ENCODE data around the gene RDH16. TPM values are rescaled to one million over a fixed set of nuclear protein-coding genes. Genes with fewer than 3 reads are reported as not detected.

The RDH16 gene
- total and polyA plus RNA-seq, 2 donors (not counting 1 experiment from before 2014, with no cell fraction given): 1.1 to 1.5 TPM

GRCh38 chr12:56932146-56932545, 25.3 kb downstream of the RDH16 start:
- no peak for ATAC-seq (ENCODE audit: low read depth)
- Histone ChIP-seq H3K27me3 (replicated peaks in 1 of 4; ENCODE audit: control extremely low read depth in 1 of 4, control insufficient read depth in 3 of 4, insufficient read depth in 4 of 4, low read length in 3 of 4) (peaks cover 0 to 14% (median 0%) of the 10 kb centered on the region in 4 experiments), H3K4me2 (replicated peaks; ENCODE audit: low read depth, low read length, poor library complexity, severe bottlenecking) (no peak overlapping the region), H4K20me1 (ENCODE audit: control insufficient read depth, insufficient read depth, low read length, poor library complexity, severe bottlenecking) (no peaks in the 10 kb centered on the region), H3K9ac (ENCODE audit: low read length) (no peak overlapping the region), H2AFZ (ENCODE audit: insufficient read depth, low read depth, low read length, poor library complexity, severe bottlenecking) (peak overlapping the region; percentile 74), H3K79me2 (ENCODE audit: control insufficient read depth, insufficient read depth, low read length) (no peaks in the 10 kb centered on the region), H3K27ac (ENCODE audit: low read length in 2 of 2) (no peak overlapping the region), H3K9me3 (ENCODE audit: control extremely low read depth in 1 of 3, control insufficient read depth in 2 of 3, insufficient read depth in 1 of 3, low read length in 2 of 3) (no peaks in the 10 kb centered on the region), H3K4me3 (ENCODE audit: control extremely low read depth in 1 of 5, extremely low read depth in 1 of 5, insufficient read depth in 1 of 5, low read depth in 2 of 5, low read length in 4 of 5) (no peak overlapping the region), H3K4me1 (ENCODE audit: control insufficient read depth in 2 of 2, insufficient read depth in 2 of 2, low read length in 2 of 2) (peaks cover 4 to 7% of the 10 kb centered on the region in 2 donors), H3K36me3 (replicated peaks in 1 of 2; ENCODE audit: control extremely low read depth in 1 of 2, control insufficient read depth in 1 of 2, extremely low read depth in 1 of 2, insufficient read depth in 2 of 2, low read length in 1 of 2) (no peaks in the 10 kb centered on the region)
- CTCF ChIA-PET: no interaction called here
- no peak overlapping the region for H3K27ac Mint-ChIP-seq
- peaks cover 10% of the 10 kb centered on the region for H3K27me3 Mint-ChIP-seq
- WGBS (ENCODE audit: insufficient coverage): 50% methylated on average over 2 of the region's 5 CpGs
- POLR2A ChIA-PET: no interaction called here
- no peak for TF ChIP-seq EZH2 (IDR thresholded peaks at IDR 0.05; ENCODE audit: borderline replicate concordance, insufficient read depth, low read depth, low read length, poor library complexity, severe bottlenecking)
- no peak for TF ChIP-seq CTCF (IDR thresholded peaks at IDR 0.05)
- H3K9me3 Mint-ChIP-seq (ENCODE audit: insufficient read depth): no peaks in the 10 kb centered on the region
- no peak overlapping the region for H3K4me3 Mint-ChIP-seq
- peaks cover 5% of the 10 kb centered on the region for H3K4me1 Mint-ChIP-seq
- no peak for DNase-seq
- intact Hi-C loops (cut with micrococcal nuclease): no loop called here

DNA sequence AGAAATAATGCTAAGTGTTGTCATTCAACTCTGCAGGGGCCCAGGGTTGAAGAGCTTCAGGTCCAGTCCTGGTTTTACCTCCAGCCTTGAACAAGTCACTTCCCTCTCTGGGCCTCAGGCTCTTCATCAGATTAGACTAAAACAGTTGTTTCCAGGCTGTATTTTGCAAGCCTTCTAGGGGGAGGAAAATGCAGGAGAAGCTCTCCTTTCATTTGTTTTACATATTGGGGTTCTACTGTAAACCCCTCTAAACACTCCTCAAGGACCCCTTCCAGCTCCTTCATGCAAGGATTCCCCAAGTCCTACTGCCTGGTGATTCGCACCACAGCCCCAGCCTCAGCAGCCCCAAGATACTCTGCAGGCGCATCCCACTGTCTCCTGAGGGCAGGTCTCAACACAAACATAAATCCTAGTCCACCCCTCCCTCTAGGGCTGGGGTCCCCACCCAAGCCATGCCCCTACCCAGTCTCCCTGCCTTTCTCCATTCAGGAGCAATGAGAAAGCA, 25.9 kb downstream of the RDH16 start:
- Histone ChIP-seq H3K4me3 (ENCODE audit: control extremely low read depth in 1 of 5, extremely low read depth in 1 of 5, insufficient read depth in 1 of 5, low read depth in 2 of 5, low read length in 4 of 5) (no peak overlapping the region), H3K9ac (ENCODE audit: low read length) (no peak overlapping the region), H2AFZ (ENCODE audit: insufficient read depth, low read depth, low read length, poor library complexity, severe bottlenecking) (peak overlapping the region; percentile 74), H3K27me3 (replicated peaks in 1 of 4; ENCODE audit: control extremely low read depth in 1 of 4, control insufficient read depth in 3 of 4, insufficient read depth in 4 of 4, low read length in 3 of 4) (peaks cover 0 to 12% (median 0%) of the 10 kb centered on the region in 4 experiments), H3K4me2 (replicated peaks; ENCODE audit: low read depth, low read length, poor library complexity, severe bottlenecking) (no peak overlapping the region), H3K9me3 (ENCODE audit: control extremely low read depth in 1 of 3, control insufficient read depth in 2 of 3, insufficient read depth in 1 of 3, low read length in 2 of 3) (no peaks in the 10 kb centered on the region), H3K27ac (ENCODE audit: low read length in 2 of 2) (no peak overlapping the region), H3K36me3 (replicated peaks in 1 of 2; ENCODE audit: control extremely low read depth in 1 of 2, control insufficient read depth in 1 of 2, extremely low read depth in 1 of 2, insufficient read depth in 2 of 2, low read length in 1 of 2) (no peaks in the 10 kb centered on the region), H3K4me1 (ENCODE audit: control insufficient read depth in 2 of 2, insufficient read depth in 2 of 2, low read length in 2 of 2) (peaks cover 4 to 7% of the 10 kb centered on the region in 2 donors), H4K20me1 (ENCODE audit: control insufficient read depth, insufficient read depth, low read length, poor library complexity, severe bottlenecking) (no peaks in the 10 kb centered on the region), H3K79me2 (ENCODE audit: control insufficient read depth, insufficient read depth, low read length) (no peaks in the 10 kb centered on the region)
- intact Hi-C loops (cut with micrococcal nuclease): no loop called here
- Mint-ChIP-seq H3K4me1 (peaks cover 5% of the 10 kb centered on the region), H3K27me3 (peaks cover 16% of the 10 kb centered on the region), H3K4me3 (no peak overlapping the region), H3K27ac (no peak overlapping the region), H3K9me3 (ENCODE audit: insufficient read depth) (no peaks in the 10 kb centered on the region)
- ChIA-PET CTCF (no interaction called here), POLR2A (no interaction called here)
- WGBS (ENCODE audit: insufficient coverage): 82% methylated on average over 2 of the region's 2 CpGs
- TF ChIP-seq CTCF (IDR thresholded peaks at IDR 0.05) (no peak), EZH2 (IDR thresholded peaks at IDR 0.05; ENCODE audit: borderline replicate concordance, insufficient read depth, low read depth, low read length, poor library complexity, severe bottlenecking) (no peak)
- ATAC-seq (ENCODE audit: low read depth): no peak
- peak; percentile 51 for DNase-seq

Data from B cell (primary cell).